ENCODE data around the gene HNRNPC. TPM values are rescaled to one million over a fixed set of nuclear protein-coding genes. Genes with fewer than 3 reads are reported as not detected.

Gene HNRNPC
- polyA plus RNA-seq, 1 donor from 2014 or later: 1,176 TPM

GRCh38 chr14:21262410-21262809, 6.8 kb downstream of the HNRNPC start:
- no peak overlapping the region for H3K9ac ChIP-seq (ENCODE audit: low read length)
- H3K79me2 ChIP-seq (replicated peaks; ENCODE audit: insufficient read depth, low read length): peaks cover 95% of the 10 kb centered on the region
- no peak overlapping the region for H3K27ac ChIP-seq (ENCODE audit: low read length)
- H3K4me2 ChIP-seq (ENCODE audit: low read length): no peak overlapping the region
- no peak overlapping the region for H3K4me3 ChIP-seq (ENCODE audit: low read length)
- H3K9me3 ChIP-seq (ENCODE audit: low read length): no peaks in the 10 kb centered on the region
- no peaks in the 10 kb centered on the region for H3F3A ChIP-seq (ENCODE audit: insufficient read depth, low read length, poor library complexity, severe bottlenecking)
- H3K9me2 ChIP-seq (ENCODE audit: insufficient read depth, low read length): no peaks in the 10 kb centered on the region
- no peaks in the 10 kb centered on the region for H3K27me3 ChIP-seq (ENCODE audit: insufficient read depth, low read depth, low read length)
- TF ChIP-seq EP300 (conservative IDR thresholded peaks at IDR 0.05; ENCODE audit: poor library complexity, severe bottlenecking): no peak
- no peak for TF ChIP-seq REST (IDR thresholded peaks at IDR 0.05; ENCODE audit: borderline replicate concordance)
- no peak for TF ChIP-seq TAF1 (IDR thresholded peaks at IDR 0.05; ENCODE audit: low read depth)
- TF ChIP-seq SMC3 (conservative IDR thresholded peaks at IDR 0.05; ENCODE audit: poor library complexity): no peak
- no peak for TF ChIP-seq EZH2 (IDR thresholded peaks at IDR 0.05; ENCODE audit: borderline replicate concordance, insufficient read depth, low read length, poor library complexity, severe bottlenecking)
- TF ChIP-seq RAD21 (conservative IDR thresholded peaks at IDR 0.05): no peak
- TF ChIP-seq MXI1 (conservative IDR thresholded peaks at IDR 0.05; ENCODE audit: poor library complexity, severe bottlenecking): no peak
- TF ChIP-seq CTCF (IDR thresholded peaks at IDR 0.05; ENCODE audit: poor library complexity, severe bottlenecking): no peak
- TF ChIP-seq POLR2AphosphoS5 (IDR thresholded peaks at IDR 0.05): no peak
- H3K36me3 ChIP-seq (ENCODE audit: insufficient read depth, low read length): peaks cover 8% of the 10 kb centered on the region
- H4K20me1 ChIP-seq (ENCODE audit: insufficient read depth): peaks cover 55% of the 10 kb centered on the region
- H2AFZ ChIP-seq (ENCODE audit: low read depth, low read length): no peak overlapping the region

GRCh38 chr14:21261824-21262223, 7.4 kb downstream of the HNRNPC start:
- Histone ChIP-seq H3F3A (ENCODE audit: insufficient read depth, low read length, poor library complexity, severe bottlenecking) (no peaks in the 10 kb centered on the region), H3K36me3 (ENCODE audit: insufficient read depth, low read length) (peaks cover 8% of the 10 kb centered on the region), H3K4me3 (ENCODE audit: low read length) (no peak overlapping the region)

More at GRCh38 chr14:21261824-21262223, 7.4 kb downstream of the HNRNPC start:
- H3K9ac ChIP-seq (ENCODE audit: low read length): no peak overlapping the region
- TF ChIP-seq EZH2 (IDR thresholded peaks at IDR 0.05; ENCODE audit: borderline replicate concordance, insufficient read depth, low read length, poor library complexity, severe bottlenecking) (no peak), CTCF (IDR thresholded peaks at IDR 0.05; ENCODE audit: poor library complexity, severe bottlenecking) (no peak), EP300 (conservative IDR thresholded peaks at IDR 0.05; ENCODE audit: poor library complexity, severe bottlenecking) (no peak), SMC3 (conservative IDR thresholded peaks at IDR 0.05; ENCODE audit: poor library complexity) (no peak), MXI1 (conservative IDR thresholded peaks at IDR 0.05; ENCODE audit: poor library complexity, severe bottlenecking) (no peak), RAD21 (conservative IDR thresholded peaks at IDR 0.05) (no peak), TAF1 (IDR thresholded peaks at IDR 0.05; ENCODE audit: low read depth) (no peak), REST (IDR thresholded peaks at IDR 0.05; ENCODE audit: borderline replicate concordance) (no peak), POLR2AphosphoS5 (IDR thresholded peaks at IDR 0.05) (no peak)
- peaks cover 95% of the 10 kb centered on the region for H3K79me2 ChIP-seq (replicated peaks; ENCODE audit: insufficient read depth, low read length)
- H2AFZ ChIP-seq (ENCODE audit: low read depth, low read length): no peak overlapping the region
- H3K9me3 ChIP-seq (ENCODE audit: low read length): no peaks in the 10 kb centered on the region
- H3K27me3 ChIP-seq (ENCODE audit: insufficient read depth, low read depth, low read length): no peaks in the 10 kb centered on the region
- no peak overlapping the region for H3K27ac ChIP-seq (ENCODE audit: low read length)
- H3K9me2 ChIP-seq (ENCODE audit: insufficient read depth, low read length): no peaks in the 10 kb centered on the region
- peaks cover 55% of the 10 kb centered on the region for H4K20me1 ChIP-seq (ENCODE audit: insufficient read depth)
- no peak overlapping the region for H3K4me2 ChIP-seq (ENCODE audit: low read length)

All from neural cell (in vitro differentiated cells).